ENCODE results near the gene FARS2.
"Not testable (repeated sequence)": the region's sequence is repeated elsewhere in the genome, so short reads cannot be mapped to it uniquely, and the experiment has no call there.

The FARS2 gene

GRCh38 chr6:5557506-5557905, 296.2 kb downstream of the FARS2 start:
- DNase-seq = no peak
- no peak for TF ChIP-seq GATA1 (IDR thresholded peaks at IDR 0.05; ENCODE audit: low read depth, low read length)
- no peak for TF ChIP-seq POLR2A (IDR thresholded peaks at IDR 0.05; ENCODE audit: low read length)

GRCh38 chr6:5559651-5560050, 298.3 kb downstream of the FARS2 start:
- no peak for DNase-seq
- TF ChIP-seq POLR2A (IDR thresholded peaks at IDR 0.05; ENCODE audit: low read length) = no peak
- no peak for TF ChIP-seq GATA1 (IDR thresholded peaks at IDR 0.05; ENCODE audit: low read depth, low read length)

GRCh38 chr6:5562277-5562676, 301.0 kb downstream of the FARS2 start:
- no peak for DNase-seq
- TF ChIP-seq POLR2A (IDR thresholded peaks at IDR 0.05; ENCODE audit: low read length) (no peak), GATA1 (IDR thresholded peaks at IDR 0.05; ENCODE audit: low read depth, low read length) (no peak)

- TF ChIP-seq GATA1 (IDR thresholded peaks at IDR 0.05; ENCODE audit: low read depth, low read length) = no peak
- TF ChIP-seq POLR2A (IDR thresholded peaks at IDR 0.05; ENCODE audit: low read length) = no peak
- DNase-seq = no peak
Observed at GRCh38 chr6:5563086-5563485, 301.8 kb downstream of the FARS2 start.

- DNase-seq = not testable (repeated sequence)
Observed at GRCh38 chr6:5564746-5565145, 303.4 kb downstream of the FARS2 start.

GRCh38 chr6:5565971-5566370, 304.7 kb downstream of the FARS2 start:
- no peak for TF ChIP-seq POLR2A (IDR thresholded peaks at IDR 0.05; ENCODE audit: low read length)
- no peak for TF ChIP-seq GATA1 (IDR thresholded peaks at IDR 0.05; ENCODE audit: low read depth, low read length)
- no peak for DNase-seq

- TF ChIP-seq POLR2A (IDR thresholded peaks at IDR 0.05; ENCODE audit: low read length) = no peak
- no peak for TF ChIP-seq GATA1 (IDR thresholded peaks at IDR 0.05; ENCODE audit: low read depth, low read length)
- DNase-seq = no peak
Observed at GRCh38 chr6:5566718-5567117, 305.4 kb downstream of the FARS2 start.

- no peak for TF ChIP-seq POLR2A (IDR thresholded peaks at IDR 0.05; ENCODE audit: low read length)
- no peak for TF ChIP-seq GATA1 (IDR thresholded peaks at IDR 0.05; ENCODE audit: low read depth, low read length)
- no peak for DNase-seq
Observed at GRCh38 chr6:5567352-5567751, 306.0 kb downstream of the FARS2 start.

- DNase-seq = no peak
- TF ChIP-seq GATA1 (IDR thresholded peaks at IDR 0.05; ENCODE audit: low read depth, low read length) (no peak), POLR2A (IDR thresholded peaks at IDR 0.05; ENCODE audit: low read length) (no peak)
Observed at GRCh38 chr6:5567890-5568289, 306.6 kb downstream of the FARS2 start.

- DNase-seq = no peak
- TF ChIP-seq POLR2A (IDR thresholded peaks at IDR 0.05; ENCODE audit: low read length) = no peak
- no peak for TF ChIP-seq GATA1 (IDR thresholded peaks at IDR 0.05; ENCODE audit: low read depth, low read length)
Observed at GRCh38 chr6:5569491-5569890, 308.2 kb downstream of the FARS2 start.

- no peak for TF ChIP-seq GATA1 (IDR thresholded peaks at IDR 0.05; ENCODE audit: low read depth, low read length)
- TF ChIP-seq POLR2A (IDR thresholded peaks at IDR 0.05; ENCODE audit: low read length) = no peak
- DNase-seq = no peak
Observed at GRCh38 chr6:5570641-5571040, 309.3 kb downstream of the FARS2 start.

GRCh38 chr6:5580736-5581581, 319.6 kb downstream of the FARS2 start:
- DNase-seq = no peak
- no peak for TF ChIP-seq GATA1 (IDR thresholded peaks at IDR 0.05; ENCODE audit: low read depth, low read length)
- TF ChIP-seq POLR2A (IDR thresholded peaks at IDR 0.05; ENCODE audit: low read length) = no peak

GRCh38 chr6:5582762-5583161, 321.4 kb downstream of the FARS2 start:
- DNase-seq = no peak
- no peak for TF ChIP-seq GATA1 (IDR thresholded peaks at IDR 0.05; ENCODE audit: low read depth, low read length)
- TF ChIP-seq POLR2A (IDR thresholded peaks at IDR 0.05; ENCODE audit: low read length) = no peak

GRCh38 chr6:5583528-5583927, 322.2 kb downstream of the FARS2 start:
- no peak for TF ChIP-seq POLR2A (IDR thresholded peaks at IDR 0.05; ENCODE audit: low read length)

GRCh38 chr6:5584078-5584482, 322.8 kb downstream of the FARS2 start:
- no peak for DNase-seq
- no peak for TF ChIP-seq POLR2A (IDR thresholded peaks at IDR 0.05; ENCODE audit: low read length)
- TF ChIP-seq GATA1 (IDR thresholded peaks at IDR 0.05; ENCODE audit: low read depth, low read length) = no peak

More at GRCh38 chr6:5583528-5583927, 322.2 kb downstream of the FARS2 start:
- no peak for DNase-seq
